Body of pancreas (tissue), 4 donors: ENCODE data around the gene TMEM130.

Source experiments
- POLR2A ChIP-seq, 3 donors: fragments of 450-650 bp; IDR thresholded peaks; one replicate each; pipeline ENCODE4 v1.6.1; 2016; ENCODE audit warnings: antibody characterized with exemption in 3 of 3, mild to moderate bottlenecking in 2 of 3
- TF ChIP-seq, protein P1 (sequence below), 7 experiments: fragments of 450-650 bp in 4 of 7; fragments of 200-600 bp in 3 of 7; sonication (generic) in 3 of 7; IDR thresholded peaks; one replicate each; pipeline ENCODE4 v1.5.1; 2016 to 2019; ENCODE audit warnings: antibody characterized with exemption in 7 of 7

DNA sequence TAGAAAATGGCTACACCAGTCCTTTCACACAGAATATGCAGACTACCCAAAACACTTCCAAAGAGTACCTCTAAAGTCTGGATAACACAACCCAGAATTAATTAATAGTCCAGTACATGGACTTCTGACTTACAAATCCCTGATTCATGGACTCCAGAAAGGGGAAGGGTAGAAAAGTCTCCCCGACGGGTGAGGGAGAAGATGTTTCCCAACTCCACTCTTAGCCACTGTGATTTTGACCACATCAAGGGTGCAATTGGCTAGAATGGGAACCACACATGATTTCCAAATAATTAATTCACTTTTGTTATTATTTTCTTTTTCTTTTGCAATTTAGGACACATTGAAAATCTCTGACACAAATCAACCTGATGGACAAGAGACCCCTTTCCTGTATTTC lies 1.4 kb downstream of the TMEM130 start:
- TF ChIP-seq POLR2A (IDR thresholded peaks at IDR 0.05), result no peak
- TF ChIP-seq, protein P1, sequence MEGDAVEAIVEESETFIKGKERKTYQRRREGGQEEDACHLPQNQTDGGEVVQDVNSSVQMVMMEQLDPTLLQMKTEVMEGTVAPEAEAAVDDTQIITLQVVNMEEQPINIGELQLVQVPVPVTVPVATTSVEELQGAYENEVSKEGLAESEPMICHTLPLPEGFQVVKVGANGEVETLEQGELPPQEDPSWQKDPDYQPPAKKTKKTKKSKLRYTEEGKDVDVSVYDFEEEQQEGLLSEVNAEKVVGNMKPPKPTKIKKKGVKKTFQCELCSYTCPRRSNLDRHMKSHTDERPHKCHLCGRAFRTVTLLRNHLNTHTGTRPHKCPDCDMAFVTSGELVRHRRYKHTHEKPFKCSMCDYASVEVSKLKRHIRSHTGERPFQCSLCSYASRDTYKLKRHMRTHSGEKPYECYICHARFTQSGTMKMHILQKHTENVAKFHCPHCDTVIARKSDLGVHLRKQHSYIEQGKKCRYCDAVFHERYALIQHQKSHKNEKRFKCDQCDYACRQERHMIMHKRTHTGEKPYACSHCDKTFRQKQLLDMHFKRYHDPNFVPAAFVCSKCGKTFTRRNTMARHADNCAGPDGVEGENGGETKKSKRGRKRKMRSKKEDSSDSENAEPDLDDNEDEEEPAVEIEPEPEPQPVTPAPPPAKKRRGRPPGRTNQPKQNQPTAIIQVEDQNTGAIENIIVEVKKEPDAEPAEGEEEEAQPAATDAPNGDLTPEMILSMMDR (IDR thresholded peaks at IDR 0.05), result no peak
